GM23338 (cell line): ENCODE measurements around the gene TCF7L1. TPM values are rescaled to one million over a fixed set of nuclear protein-coding genes. Genes with fewer than 3 reads are reported as not detected.
A peak's percentile ranks its signal among the peaks of the same experiment; 100 is the strongest.

Source experiments
- ATAC-seq: fragments of 200-7000 bp; cut with Tn5 transposase; 3 replicates; pipeline ENCODE4 v1.9.1; 2020
- DNase-seq: peaks from one replicate; pipeline ENCODE4 v3.0.0-alpha.2; 2015; ENCODE audit warnings: low spot score
- H2AFZ ChIP-seq: fragments of 200-600 bp; sonication (generic); 2 replicates; pipeline ENCODE4 v1.8.0; 2016; ENCODE audit warnings: antibody characterized with exemption, mild to moderate bottlenecking, moderate library complexity
- H3F3A ChIP-seq: fragments of 200-600 bp; sonication (generic); replicated peaks from 2 replicates; pipeline ENCODE4 v1.8.0; 2017; ENCODE audit warnings: antibody characterized with exemption, mixed run types, low read depth
- H3K27ac ChIP-seq: fragments of 200-600 bp; sonication (generic); 2 replicates; pipeline ENCODE4 v1.6.1; 2016; ENCODE audit warnings: low read depth
- H3K27me3 ChIP-seq: fragments of 200-600 bp; sonication (generic); 2 replicates; pipeline ENCODE4 v1.8.0; 2016; ENCODE audit warnings: mild to moderate bottlenecking, mixed run types, moderate library complexity; ENCODE audit not compliant: insufficient read depth
- H3K36me3 ChIP-seq: fragments of 200-600 bp; sonication (generic); 2 replicates; pipeline ENCODE4 v1.8.0; 2016; ENCODE audit warnings: mild to moderate bottlenecking; ENCODE audit not compliant: insufficient read depth
- H3K4me1 ChIP-seq: fragments of 200-600 bp; sonication (generic); 2 replicates; pipeline ENCODE4 v1.8.0; 2016; ENCODE audit warnings: mild to moderate bottlenecking, moderate library complexity; ENCODE audit not compliant: insufficient read depth
- H3K4me2 ChIP-seq: fragments of 200-600 bp; sonication (generic); 2 replicates; pipeline ENCODE4 v1.7.1; 2017; ENCODE audit warnings: mixed run types
- H3K4me3 ChIP-seq: fragments of 200-600 bp; sonication (generic); 2 replicates; pipeline ENCODE4 v1.6.1; 2016; ENCODE audit warnings: mixed run types
- H3K79me2 ChIP-seq: fragments of 200-600 bp; sonication (generic); replicated peaks from 2 replicates; pipeline ENCODE4 v1.8.0; 2017; ENCODE audit warnings: mild to moderate bottlenecking; ENCODE audit not compliant: insufficient read depth
- H3K9me2 ChIP-seq: fragments of 200-600 bp; sonication (generic); 2 replicates; pipeline ENCODE4 v1.8.0; 2017; ENCODE audit not compliant: insufficient read depth
- H4K20me1 ChIP-seq: fragments of 200-600 bp; sonication (generic); replicated peaks from 2 replicates; pipeline ENCODE4 v1.8.0; 2017; ENCODE audit warnings: mild to moderate bottlenecking; ENCODE audit not compliant: insufficient read depth
- H3K27ac Mint-ChIP-seq: 2 replicates; pipeline ENCODE4 v1.8.0; 2020; ENCODE audit warnings: inconsistent platforms, mild to moderate bottlenecking, moderate library complexity, mixed read lengths
- H3K27me3 Mint-ChIP-seq: 3 replicates; pipeline ENCODE4 v1.8.0; 2022; ENCODE audit warnings: low read depth, mild to moderate bottlenecking, moderate library complexity, mixed read lengths, inconsistent platforms; ENCODE audit not compliant: insufficient read depth, poor library complexity
- H3K36me3 Mint-ChIP-seq: 3 replicates; pipeline ENCODE4 v1.8.0; 2021; ENCODE audit warnings: low read depth, mild to moderate bottlenecking, inconsistent platforms, moderate library complexity, mixed read lengths
- H3K4me1 Mint-ChIP-seq: 3 replicates; pipeline ENCODE4 v1.8.0; 2020; ENCODE audit warnings: mild to moderate bottlenecking, inconsistent platforms, mixed read lengths
- H3K4me3 Mint-ChIP-seq: 3 replicates; pipeline ENCODE4 v1.8.0; 2021; ENCODE audit warnings: moderate library complexity, mild to moderate bottlenecking, inconsistent platforms, mixed read lengths
- H3K9me3 Mint-ChIP-seq: 3 replicates; pipeline ENCODE4 v1.8.0; 2020; ENCODE audit warnings: moderate library complexity, mild to moderate bottlenecking, inconsistent platforms, mixed read lengths
- CREB1 ChIP-seq: fragments of 250-450 bp; sonication (Bioruptor Pico); IDR thresholded peaks from 2 replicates; pipeline ENCODE4 v1.5.0; 2020; ENCODE audit warnings: low read depth, mild to moderate bottlenecking, moderate library complexity
- CTCF ChIP-seq, 2 experiments: fragments of 200-600 bp in 1 of 2; sonication (generic) in 1 of 2; conservative IDR thresholded peaks; 2 replicates each; pipeline versions ENCODE4 v1.5.1 to v1.6.1; 2016 to 2017; ENCODE audit warnings: antibody characterized with exemption in 2 of 2, low read depth in 2 of 2, mild to moderate bottlenecking in 2 of 2, moderate library complexity in 1 of 2
- ETS1 ChIP-seq: IDR thresholded peaks from 2 replicates; pipeline ENCODE4 v1.6.1; 2016; ENCODE audit warnings: antibody characterized with exemption
- EZH2 ChIP-seq: fragments of 200-600 bp; sonication (generic); IDR thresholded peaks from one replicate; pipeline ENCODE4 v1.8.0; 2017; ENCODE audit warnings: antibody characterized with exemption, mild to moderate bottlenecking, low read depth; ENCODE audit not compliant: unreplicated experiment
- EZH2phosphoT487 ChIP-seq: fragments of 200-600 bp; sonication (generic); IDR thresholded peaks from one replicate; pipeline ENCODE4 v1.8.1; 2018; ENCODE audit warnings: antibody characterized with exemption; ENCODE audit not compliant: unreplicated experiment
- JUNB ChIP-seq: IDR thresholded peaks from one replicate; pipeline ENCODE4 v1.6.1; 2016; ENCODE audit warnings: antibody characterized with exemption; ENCODE audit not compliant: unreplicated experiment
- NANOG ChIP-seq: IDR thresholded peaks from 2 replicates; pipeline ENCODE4 v1.6.1; 2016; ENCODE audit warnings: antibody characterized with exemption, borderline replicate concordance
- POLR2AphosphoS5 ChIP-seq: IDR thresholded peaks from 2 replicates; pipeline ENCODE4 v1.6.1; 2016; ENCODE audit warnings: antibody characterized with exemption, low read depth
- STAT1 ChIP-seq: IDR thresholded peaks from one replicate; pipeline ENCODE4 v1.6.1; 2016; ENCODE audit warnings: antibody characterized with exemption; ENCODE audit not compliant: unreplicated experiment
- ZNF114 ChIP-seq: fragments of 250-450 bp; sonication (Bioruptor Pico); IDR thresholded peaks from 2 replicates; pipeline ENCODE4 v1.5.0; 2020; ENCODE audit warnings: mild to moderate bottlenecking, moderate library complexity
- ZNF331 ChIP-seq: fragments of 250-450 bp; sonication (Bioruptor Pico); IDR thresholded peaks from 2 replicates; pipeline ENCODE4 v1.5.0; 2020; ENCODE audit warnings: low read depth, mild to moderate bottlenecking, moderate library complexity
- ZNF462 ChIP-seq: fragments of 250-450 bp; sonication (Bioruptor Pico); IDR thresholded peaks from 2 replicates; pipeline ENCODE4 v1.5.0; 2020; ENCODE audit warnings: mild to moderate bottlenecking, moderate library complexity
- polyA plus RNA-seq: library from polyadenylated mRNA; unstranded; fragments of >200 nt; fragmentation: Nextera tagmentation; extraction: Ambion mirVana; gene quantifications from 2 replicates; pipeline ENCODE4 v1.2.1, GENCODE V29; 2016
- total RNA-seq: library from RNA; depleted of rRNA; stranded (reverse); fragments of >200 nt; shearing (Covaris generic); gene quantifications from 2 replicates; pipeline ENCODE4 v1.2.3, GENCODE V29; 2014

Gene TCF7L1
- total and polyA plus RNA-seq, 2 experiments from 2014 or later = 47.3 to 101 TPM

- no peak for TF ChIP-seq ETS1
- TF ChIP-seq NANOG = no peak
- no peak for TF ChIP-seq EZH2phosphoT487
- TF ChIP-seq ZNF114 (CRISPR knock-in tag) = no peak
Observed at GRCh38 chr2:85222792-85223191, 89.6 kb downstream of the TCF7L1 start (continued).

- no peak overlapping the region; the same call in 1 of the 2 replicates for H3K4me2 ChIP-seq
- Mint-ChIP-seq H3K27me3 (peaks cover 15% of the 10 kb centered on the region), H3K36me3 (peaks cover 2% of the 10 kb centered on the region; the same call in 2 of the 3 replicates), H3K4me1 (peaks cover 61% of the 10 kb centered on the region), H3K9me3 (no peaks in the 10 kb centered on the region), H3K27ac (peak overlapping the region; percentile 34; the same call in 1 of the 2 replicates), H3K4me3 (no peak overlapping the region)
- peaks cover 77% of the 10 kb centered on the region for H4K20me1 ChIP-seq
- H3K4me1 ChIP-seq = peaks cover 61% of the 10 kb centered on the region
- H3K9me2 ChIP-seq = no peaks in the 10 kb centered on the region
- H3F3A ChIP-seq = no peaks in the 10 kb centered on the region; the same call in 1 of the 2 replicates
- peaks cover 97% of the 10 kb centered on the region for H3K79me2 ChIP-seq
- H3K27me3 ChIP-seq = no peaks in the 10 kb centered on the region
- peak overlapping the region; percentile 30; the same call in 1 of the 2 replicates for H3K27ac ChIP-seq
- no peak for DNase-seq
- no peak overlapping the region for H3K4me3 ChIP-seq
- H2AFZ ChIP-seq = no peak overlapping the region
- no peaks in the 10 kb centered on the region for H3K36me3 ChIP-seq
- ATAC-seq = no peak
- no peak for TF ChIP-seq ETS1
- TF ChIP-seq CTCF (conservative IDR thresholded peaks at IDR 0.05; ENCODE audit: low read depth in 2 of 2) = no peak
- TF ChIP-seq CREB1 (CRISPR knock-in tag) = no peak
- TF ChIP-seq ZNF114 (CRISPR knock-in tag) = no peak
- TF ChIP-seq EZH2 = no peak
- no peak for TF ChIP-seq STAT1
- TF ChIP-seq ZNF331 (CRISPR knock-in tag) = no peak
- no peak for TF ChIP-seq JUNB
- TF ChIP-seq ZNF462 (CRISPR knock-in tag) = no peak
- no peak for TF ChIP-seq POLR2AphosphoS5
Observed at GRCh38 chr2:85226783-85227182, 93.6 kb downstream of the TCF7L1 start.
